ENCODE measurements around the gene RING1. TPM values are rescaled to one million over a fixed set of nuclear protein-coding genes. Genes with fewer than 3 reads are reported as not detected.

The RING1 gene
- total and polyA plus RNA-seq, 2 experiments from 2014 or later, result 6.4 to 16.0 TPM

DNA sequence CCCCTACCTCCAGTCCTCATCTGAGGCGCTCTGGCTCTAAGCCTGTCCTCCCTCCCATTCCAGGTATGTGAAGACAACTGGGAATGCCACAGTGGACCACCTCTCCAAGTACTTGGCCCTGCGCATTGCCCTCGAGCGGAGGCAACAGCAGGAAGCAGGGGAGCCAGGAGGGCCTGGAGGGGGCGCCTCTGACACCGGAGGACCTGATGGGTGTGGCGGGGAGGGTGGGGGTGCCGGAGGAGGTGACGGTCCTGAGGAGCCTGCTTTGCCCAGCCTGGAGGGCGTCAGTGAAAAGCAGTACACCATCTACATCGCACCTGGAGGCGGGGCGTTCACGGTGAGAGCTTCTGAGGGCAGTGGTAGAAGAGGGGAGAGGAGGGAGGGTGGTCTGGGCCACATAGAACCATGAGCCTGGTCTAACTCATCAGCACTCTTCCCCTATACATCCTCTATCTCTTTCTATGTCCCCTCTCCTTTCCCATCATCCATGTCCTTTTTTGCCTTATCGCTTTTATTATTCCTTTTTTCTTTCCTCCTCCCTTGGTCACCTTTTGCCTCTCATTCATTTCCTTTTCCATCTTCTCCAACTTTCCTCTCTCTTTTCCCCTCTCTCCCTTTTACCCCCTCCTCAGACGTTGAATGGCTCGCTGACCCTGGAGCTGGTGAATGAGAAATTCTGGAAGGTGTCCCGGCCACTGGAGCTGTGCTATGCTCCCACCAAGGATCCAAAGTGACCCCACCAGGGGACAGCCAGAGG lies 3.5 kb downstream of the RING1 start:
- peak; percentile 82 for DNase-seq (ENCODE audit: low spot score)
- Histone ChIP-seq H3K36me3 (ENCODE audit: insufficient read depth) (no peaks in the 10 kb centered on the region), H3K4me2 (peak overlapping the region; percentile 99), H4K20me1 (replicated peaks; ENCODE audit: insufficient read depth) (peaks cover 15% of the 10 kb centered on the region; the same call in 1 of the 2 replicates), H2AFZ (no peak overlapping the region), H3F3A (replicated peaks; ENCODE audit: low read depth) (peaks cover 7% of the 10 kb centered on the region; the same call in 1 of the 2 replicates), H3K9me2 (ENCODE audit: insufficient read depth) (no peaks in the 10 kb centered on the region), H3K79me2 (replicated peaks; ENCODE audit: insufficient read depth) (peaks cover 5% of the 10 kb centered on the region; the same call in 1 of the 2 replicates), H3K27ac (ENCODE audit: low read depth) (no peak overlapping the region), H3K27me3 (ENCODE audit: insufficient read depth) (peaks cover 92% of the 10 kb centered on the region), H3K4me1 (ENCODE audit: insufficient read depth) (peaks cover 47% of the 10 kb centered on the region), H3K4me3 (peak overlapping the region; percentile 90; the same call in 1 of the 2 replicates)
- Mint-ChIP-seq H3K27ac (no peak overlapping the region), H3K4me3 (peak overlapping the region; percentile 92; the same call in 2 of the 3 replicates), H3K36me3 (ENCODE audit: low read depth) (peaks cover 19% of the 10 kb centered on the region), H3K27me3 (ENCODE audit: insufficient read depth, low read depth, poor library complexity) (peaks cover 72% of the 10 kb centered on the region), H3K4me1 (peaks cover 40% of the 10 kb centered on the region), H3K9me3 (no peaks in the 10 kb centered on the region)
- TF ChIP-seq STAT1 (IDR thresholded peaks at IDR 0.05; ENCODE audit: unreplicated experiment), result no peak
- TF ChIP-seq, protein P1, sequence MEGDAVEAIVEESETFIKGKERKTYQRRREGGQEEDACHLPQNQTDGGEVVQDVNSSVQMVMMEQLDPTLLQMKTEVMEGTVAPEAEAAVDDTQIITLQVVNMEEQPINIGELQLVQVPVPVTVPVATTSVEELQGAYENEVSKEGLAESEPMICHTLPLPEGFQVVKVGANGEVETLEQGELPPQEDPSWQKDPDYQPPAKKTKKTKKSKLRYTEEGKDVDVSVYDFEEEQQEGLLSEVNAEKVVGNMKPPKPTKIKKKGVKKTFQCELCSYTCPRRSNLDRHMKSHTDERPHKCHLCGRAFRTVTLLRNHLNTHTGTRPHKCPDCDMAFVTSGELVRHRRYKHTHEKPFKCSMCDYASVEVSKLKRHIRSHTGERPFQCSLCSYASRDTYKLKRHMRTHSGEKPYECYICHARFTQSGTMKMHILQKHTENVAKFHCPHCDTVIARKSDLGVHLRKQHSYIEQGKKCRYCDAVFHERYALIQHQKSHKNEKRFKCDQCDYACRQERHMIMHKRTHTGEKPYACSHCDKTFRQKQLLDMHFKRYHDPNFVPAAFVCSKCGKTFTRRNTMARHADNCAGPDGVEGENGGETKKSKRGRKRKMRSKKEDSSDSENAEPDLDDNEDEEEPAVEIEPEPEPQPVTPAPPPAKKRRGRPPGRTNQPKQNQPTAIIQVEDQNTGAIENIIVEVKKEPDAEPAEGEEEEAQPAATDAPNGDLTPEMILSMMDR (conservative IDR thresholded peaks at IDR 0.05; ENCODE audit: low read depth in 2 of 2), result peak; percentile 45 to 71
- peak; percentile 28 for ATAC-seq

DNA sequence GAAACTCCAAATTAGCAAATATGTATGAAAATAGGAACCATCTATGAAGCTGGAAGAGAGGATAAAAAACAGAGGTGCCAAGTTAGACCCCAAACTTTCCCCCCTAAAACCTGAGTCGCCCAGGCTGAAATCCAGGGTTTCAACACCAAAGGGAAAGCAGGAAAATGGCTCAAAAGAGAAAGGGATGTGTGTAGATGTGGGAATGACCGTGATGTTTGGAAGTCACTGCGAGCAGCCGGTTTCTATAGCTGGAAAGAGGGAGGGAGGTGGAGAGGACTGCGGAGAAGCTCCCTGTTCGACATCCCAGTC lies 4.5 kb downstream of the RING1 start:
- TF ChIP-seq EZH2 (IDR thresholded peaks at IDR 0.05; ENCODE audit: low read depth, unreplicated experiment) (peak; percentile 29), POLR2AphosphoS5 (IDR thresholded peaks at IDR 0.05; ENCODE audit: low read depth) (no peak)
- H3K36me3 ChIP-seq (ENCODE audit: insufficient read depth), result no peaks in the 10 kb centered on the region

DNA sequence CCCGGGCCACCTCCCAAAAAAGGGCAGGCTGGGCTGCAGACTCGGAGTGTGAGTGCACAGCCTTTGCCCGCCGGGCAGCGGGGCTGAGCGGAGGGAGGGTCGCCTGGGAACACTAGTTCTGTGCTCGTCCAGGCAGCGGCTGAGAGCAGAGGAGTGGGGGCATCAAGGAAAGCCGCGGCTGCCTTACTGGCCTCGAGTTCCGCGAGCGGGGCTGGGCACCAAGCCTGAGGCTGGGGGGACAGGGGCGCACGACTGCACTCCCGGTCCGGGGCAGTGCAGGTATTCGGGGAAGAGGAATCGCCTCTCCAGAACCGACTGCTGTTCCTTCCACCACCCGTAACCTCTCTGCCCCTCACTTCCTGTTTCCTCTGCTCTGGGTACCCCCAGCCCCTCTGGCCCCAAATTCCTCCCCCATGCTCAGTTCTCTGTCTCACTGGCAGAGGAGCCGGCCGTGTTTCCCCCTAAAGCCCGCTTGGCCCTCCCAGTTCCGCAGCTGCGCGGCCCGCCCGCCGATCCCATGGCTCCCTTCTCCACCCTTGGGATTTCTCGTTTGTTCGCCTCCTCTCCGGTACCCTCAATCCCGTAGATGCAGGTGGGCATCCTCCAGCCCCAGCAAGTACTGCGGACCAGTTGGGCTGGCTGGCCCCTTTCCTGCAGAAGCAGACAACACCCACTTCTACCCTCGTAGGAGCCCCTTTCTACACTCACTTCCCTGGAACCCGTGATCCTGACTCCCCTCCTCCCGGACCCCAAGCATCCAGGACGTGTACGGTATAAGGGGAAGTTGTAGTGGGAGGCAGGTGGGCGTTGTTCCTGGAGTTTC lies 5.1 kb downstream of the RING1 start:
- Mint-ChIP-seq H3K4me3 (peak overlapping the region; percentile 92), H3K27me3 (ENCODE audit: insufficient read depth, low read depth, poor library complexity) (peaks cover 76% of the 10 kb centered on the region), H3K36me3 (ENCODE audit: low read depth) (peaks cover 19% of the 10 kb centered on the region), H3K4me1 (peaks cover 43% of the 10 kb centered on the region), H3K9me3 (peaks cover 3% of the 10 kb centered on the region; the same call in 1 of the 3 replicates), H3K27ac (no peak overlapping the region)
- Histone ChIP-seq H3K4me2 (peak overlapping the region; percentile 99), H3K27me3 (ENCODE audit: insufficient read depth) (peaks cover 95% of the 10 kb centered on the region), H3F3A (replicated peaks; ENCODE audit: low read depth) (peaks cover 7% of the 10 kb centered on the region; the same call in 1 of the 2 replicates), H3K79me2 (replicated peaks; ENCODE audit: insufficient read depth) (peaks cover 5% of the 10 kb centered on the region; the same call in 1 of the 2 replicates), H3K27ac (ENCODE audit: low read depth) (no peak overlapping the region), H2AFZ (peak overlapping the region; percentile 97), H3K4me1 (ENCODE audit: insufficient read depth) (peaks cover 44% of the 10 kb centered on the region), H3K9me2 (ENCODE audit: insufficient read depth) (no peaks in the 10 kb centered on the region), H4K20me1 (replicated peaks; ENCODE audit: insufficient read depth) (peaks cover 15% of the 10 kb centered on the region; the same call in 1 of the 2 replicates), H3K4me3 (peak overlapping the region; percentile 90), H3K36me3 (ENCODE audit: insufficient read depth) (no peaks in the 10 kb centered on the region)
- ATAC-seq, result peak; percentile 33
- peak; percentile 71 for DNase-seq (ENCODE audit: low spot score)
- TF ChIP-seq, protein P2, sequence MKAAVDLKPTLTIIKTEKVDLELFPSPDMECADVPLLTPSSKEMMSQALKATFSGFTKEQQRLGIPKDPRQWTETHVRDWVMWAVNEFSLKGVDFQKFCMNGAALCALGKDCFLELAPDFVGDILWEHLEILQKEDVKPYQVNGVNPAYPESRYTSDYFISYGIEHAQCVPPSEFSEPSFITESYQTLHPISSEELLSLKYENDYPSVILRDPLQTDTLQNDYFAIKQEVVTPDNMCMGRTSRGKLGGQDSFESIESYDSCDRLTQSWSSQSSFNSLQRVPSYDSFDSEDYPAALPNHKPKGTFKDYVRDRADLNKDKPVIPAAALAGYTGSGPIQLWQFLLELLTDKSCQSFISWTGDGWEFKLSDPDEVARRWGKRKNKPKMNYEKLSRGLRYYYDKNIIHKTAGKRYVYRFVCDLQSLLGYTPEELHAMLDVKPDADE (IDR thresholded peaks at IDR 0.05), result no peak
- no peak for TF ChIP-seq ZNF331 (CRISPR knock-in tag; IDR thresholded peaks at IDR 0.05; ENCODE audit: low read depth)
- TF ChIP-seq EZH2 (IDR thresholded peaks at IDR 0.05; ENCODE audit: low read depth, unreplicated experiment), result peak; percentile 70
- TF ChIP-seq, protein P1 (conservative IDR thresholded peaks at IDR 0.05; ENCODE audit: low read depth in 2 of 2), result no peak
- TF ChIP-seq NANOG (IDR thresholded peaks at IDR 0.05; ENCODE audit: borderline replicate concordance), result no peak
- peak; percentile 49; the same call in 1 of the 2 replicates for TF ChIP-seq POLR2AphosphoS5 (IDR thresholded peaks at IDR 0.05; ENCODE audit: low read depth)

More for the DNA sequence above, 4.5 kb downstream of the RING1 start:
- peaks cover 92% of the 10 kb centered on the region for H3K27me3 ChIP-seq (ENCODE audit: insufficient read depth)
- peak overlapping the region; percentile 99 for H3K4me2 ChIP-seq
- Mint-ChIP-seq H3K27me3 (ENCODE audit: insufficient read depth, low read depth, poor library complexity) (peaks cover 73% of the 10 kb centered on the region), H3K27ac (no peak overlapping the region), H3K4me1 (peaks cover 40% of the 10 kb centered on the region), H3K9me3 (no peaks in the 10 kb centered on the region; the same call in 2 of the 3 replicates), H3K36me3 (ENCODE audit: low read depth) (peaks cover 19% of the 10 kb centered on the region), H3K4me3 (peak overlapping the region; percentile 92)
- no peak overlapping the region for H3K27ac ChIP-seq (ENCODE audit: low read depth)
- peaks cover 44% of the 10 kb centered on the region for H3K4me1 ChIP-seq (ENCODE audit: insufficient read depth)
- H3F3A ChIP-seq (replicated peaks; ENCODE audit: low read depth), result peaks cover 7% of the 10 kb centered on the region; the same call in 1 of the 2 replicates
- H3K9me2 ChIP-seq (ENCODE audit: insufficient read depth), result no peaks in the 10 kb centered on the region
- ATAC-seq (no peak), DNase-seq (ENCODE audit: low spot score) (no peak)
- H4K20me1 ChIP-seq (replicated peaks; ENCODE audit: insufficient read depth), result peaks cover 15% of the 10 kb centered on the region; the same call in 1 of the 2 replicates
- H3K79me2 ChIP-seq (replicated peaks; ENCODE audit: insufficient read depth), result peaks cover 5% of the 10 kb centered on the region; the same call in 1 of the 2 replicates
- peak overlapping the region; percentile 90 for H3K4me3 ChIP-seq
- H2AFZ ChIP-seq, result no peak overlapping the region

Measured in GM23338 (cell line).